HG03565 (cell line): ENCODE data around the gene FAIM.
"Not testable (repeated sequence)": the region's sequence is repeated elsewhere in the genome, so short reads cannot be mapped to it uniquely, and the experiment has no call there.

Source experiments
- ATAC-seq: cut with Tn5 transposase; IDR thresholded peaks from one replicate; pipeline ENCODE4 v1.9.1; 2021; ENCODE audit warnings: mild to moderate bottlenecking, moderate library complexity; ENCODE audit not compliant: unreplicated experiment

FAIM gene

DNA sequence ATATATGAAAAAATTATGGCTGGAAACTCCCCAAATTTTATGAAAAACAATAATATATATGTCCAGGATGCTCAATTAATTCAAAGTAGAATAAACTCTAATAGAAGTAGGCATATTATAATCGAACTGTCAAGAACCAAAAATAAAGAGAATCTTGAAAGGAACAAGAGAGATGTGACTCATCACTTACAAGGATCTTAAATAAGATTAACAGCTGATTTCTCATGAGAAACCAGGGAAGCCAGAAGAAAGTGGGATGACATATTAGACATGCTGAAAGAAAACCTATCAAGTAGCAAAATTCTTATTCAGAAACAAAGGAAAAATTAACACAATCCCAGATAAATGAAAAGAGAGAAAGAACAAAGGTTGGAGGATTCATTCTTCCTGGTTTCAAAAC, 66.8 kb downstream of the FAIM start:
- no peak for ATAC-seq

GRCh38 chr3:138678086-138678485, 69.5 kb downstream of the FAIM start:
- ATAC-seq, result no peak

DNA sequence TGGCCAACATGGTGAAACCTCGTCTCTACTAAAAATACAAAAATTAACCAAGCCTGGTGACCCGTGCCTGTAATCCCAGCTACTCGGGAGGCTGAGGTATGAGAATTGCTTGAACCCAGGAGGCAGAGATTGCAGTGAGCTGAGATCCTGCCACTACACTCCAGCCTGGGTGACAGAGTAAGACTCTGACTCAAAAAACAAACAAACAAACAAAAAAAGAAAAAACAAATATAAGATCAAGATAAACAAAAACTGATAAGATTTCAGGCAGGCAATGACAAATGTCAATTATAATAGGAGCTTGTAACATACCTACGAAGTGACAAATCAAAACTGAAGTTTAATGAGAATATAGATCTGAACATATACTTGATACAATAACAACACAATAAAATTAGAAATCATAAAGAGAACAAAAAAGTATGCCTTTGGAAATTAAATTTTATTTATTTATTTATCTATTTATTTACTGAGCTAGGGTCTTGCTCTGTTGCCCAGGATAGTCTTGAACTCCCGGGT, 70.4 kb downstream of the FAIM start:
- no peak for ATAC-seq

DNA sequence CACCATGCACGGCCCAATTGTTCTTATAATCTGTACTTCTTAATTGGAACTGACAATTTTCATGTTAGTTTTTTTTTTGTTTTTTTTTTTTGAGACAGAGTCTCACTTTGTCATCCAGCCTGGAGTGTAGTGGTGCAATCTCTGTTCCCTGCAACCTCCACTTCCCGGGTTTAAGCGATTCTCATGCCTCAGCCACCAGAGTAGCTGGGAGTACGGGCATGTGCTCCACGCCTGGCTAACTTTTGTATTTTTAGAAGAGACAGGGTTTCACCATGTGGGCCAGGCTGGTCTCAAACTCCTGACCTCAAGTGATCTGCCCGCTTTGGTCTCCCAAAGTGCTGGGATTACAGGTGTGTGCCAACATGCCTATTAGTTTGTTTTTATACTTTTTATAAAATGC, 72.4 kb downstream of the FAIM start:
- not testable (repeated sequence) for ATAC-seq

GRCh38 chr3:138681463-138682220, 73.1 kb downstream of the FAIM start:
- no peak for ATAC-seq

- ATAC-seq, result no peak
These were observed 74.1 kb downstream of the FAIM start for GRCh38 chr3:138682648-138683047.
